Stimulated activated CD4-positive, alpha-beta T cell treated with anti-CD3 and anti-CD28 coated beads, Interleukin-15, amount 100 ng/mL, for 24 hours (primary cell): ENCODE results near the gene ADD1.

Experiments
- DNase-seq: peaks from one replicate; pipeline ENCODE4 v3.0.0-alpha.2; 2020

ADD1 gene

GRCh38 chr4:2924765-2925301 is 81.2 kb downstream of the ADD1 start:
- DNase-seq, result no peak

DNA sequence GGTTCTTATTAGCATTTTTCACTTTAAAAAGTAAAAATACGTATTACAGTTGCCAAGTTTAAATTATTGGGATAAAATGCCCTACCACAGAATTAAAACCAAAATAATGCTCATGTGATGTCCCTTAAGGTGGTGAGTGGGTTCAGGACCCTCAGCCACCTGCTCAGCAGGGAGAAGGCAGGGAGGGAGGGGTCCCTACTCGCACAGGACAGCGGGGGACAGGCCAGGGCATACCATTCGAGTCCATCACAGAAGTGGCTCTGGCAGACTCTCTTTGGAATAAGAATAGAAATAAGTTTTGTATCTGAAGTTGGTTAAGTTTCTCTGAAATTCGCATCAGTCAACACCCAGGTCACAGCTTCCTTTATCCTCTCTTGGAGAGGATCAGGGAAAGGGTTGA is 81.9 kb downstream of the ADD1 start:
- DNase-seq, result no peak

- DNase-seq, result no peak
Observed at GRCh38 chr4:2925931-2926860, 82.6 kb downstream of the ADD1 start.

GRCh38 chr4:2927016-2927695 is 83.5 kb downstream of the ADD1 start:
- DNase-seq, result no peak

GRCh38 chr4:2927696-2928075 is 84.0 kb downstream of the ADD1 start:
- no peak for DNase-seq

DNA sequence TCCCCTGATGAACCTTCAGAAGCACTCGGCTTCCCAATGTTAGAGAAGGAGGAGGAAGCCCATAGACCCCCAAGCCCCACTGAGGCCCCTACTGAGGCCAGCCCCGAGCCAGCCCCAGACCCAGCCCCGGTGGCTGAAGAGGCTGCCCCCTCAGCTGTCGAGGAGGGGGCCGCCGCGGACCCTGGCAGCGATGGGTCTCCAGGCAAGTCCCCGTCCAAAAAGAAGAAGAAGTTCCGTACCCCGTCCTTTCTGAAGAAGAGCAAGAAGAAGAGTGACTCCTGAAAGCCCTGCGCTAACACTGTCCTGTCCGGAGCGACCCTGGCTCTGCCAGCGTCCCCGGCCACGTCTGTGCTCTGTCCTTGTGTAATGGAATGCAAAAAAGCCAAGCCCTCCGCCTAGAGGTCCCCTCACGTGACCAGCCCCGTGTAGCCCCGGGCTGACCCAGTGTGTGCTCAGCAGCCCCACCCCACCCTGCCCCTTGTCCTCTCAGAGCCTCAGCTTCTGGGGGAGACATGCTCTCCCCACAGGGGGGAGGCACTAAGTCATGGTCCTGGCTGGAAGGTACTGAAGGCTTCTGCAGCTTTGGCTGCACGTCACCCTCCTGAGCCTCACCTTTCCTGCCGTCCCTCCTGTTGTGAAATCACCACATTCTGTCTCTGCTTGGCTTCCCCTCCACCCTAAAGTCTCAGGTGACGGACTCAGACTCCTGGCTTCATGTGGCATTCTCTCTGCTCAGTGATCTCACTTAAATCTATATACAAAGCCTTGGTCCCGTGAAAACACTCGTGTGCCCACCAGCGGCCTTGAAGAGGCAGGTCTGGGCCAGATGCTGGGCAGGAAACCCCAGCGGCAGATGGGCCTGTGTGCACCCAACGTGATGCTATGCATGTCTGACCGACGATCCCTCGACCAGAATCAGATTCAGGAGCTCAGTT is 84.9 kb downstream of the ADD1 start:
- no peak for DNase-seq

DNA sequence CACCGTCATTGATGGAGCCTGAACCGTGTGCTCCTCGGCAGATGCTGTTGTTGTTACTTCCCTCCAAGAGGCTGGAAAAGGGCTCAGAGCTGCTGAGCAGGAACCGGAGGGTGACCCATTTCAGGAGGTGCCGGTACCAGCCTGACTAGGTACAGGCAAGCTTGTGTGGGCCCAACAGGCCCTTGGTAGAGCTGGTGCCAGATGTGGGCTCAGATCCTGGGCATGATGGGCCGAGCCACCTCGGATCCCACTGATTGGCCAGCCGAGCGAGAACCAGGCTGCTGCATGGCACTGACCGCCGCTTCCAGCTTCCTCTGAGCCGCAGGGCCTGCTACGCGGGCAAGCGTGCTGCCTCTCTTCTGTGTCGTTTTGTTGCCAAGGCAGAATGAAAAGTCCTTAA is 85.8 kb downstream of the ADD1 start:
- no peak for DNase-seq

GRCh38 chr4:2930135-2930757 is 86.6 kb downstream of the ADD1 start:
- DNase-seq, result no peak

GRCh38 chr4:2930758-2931511 is 87.3 kb downstream of the ADD1 start:
- no peak for DNase-seq

GRCh38 chr4:2931512-2932301 is 88.1 kb downstream of the ADD1 start:
- DNase-seq, result peak; percentile 70

DNA sequence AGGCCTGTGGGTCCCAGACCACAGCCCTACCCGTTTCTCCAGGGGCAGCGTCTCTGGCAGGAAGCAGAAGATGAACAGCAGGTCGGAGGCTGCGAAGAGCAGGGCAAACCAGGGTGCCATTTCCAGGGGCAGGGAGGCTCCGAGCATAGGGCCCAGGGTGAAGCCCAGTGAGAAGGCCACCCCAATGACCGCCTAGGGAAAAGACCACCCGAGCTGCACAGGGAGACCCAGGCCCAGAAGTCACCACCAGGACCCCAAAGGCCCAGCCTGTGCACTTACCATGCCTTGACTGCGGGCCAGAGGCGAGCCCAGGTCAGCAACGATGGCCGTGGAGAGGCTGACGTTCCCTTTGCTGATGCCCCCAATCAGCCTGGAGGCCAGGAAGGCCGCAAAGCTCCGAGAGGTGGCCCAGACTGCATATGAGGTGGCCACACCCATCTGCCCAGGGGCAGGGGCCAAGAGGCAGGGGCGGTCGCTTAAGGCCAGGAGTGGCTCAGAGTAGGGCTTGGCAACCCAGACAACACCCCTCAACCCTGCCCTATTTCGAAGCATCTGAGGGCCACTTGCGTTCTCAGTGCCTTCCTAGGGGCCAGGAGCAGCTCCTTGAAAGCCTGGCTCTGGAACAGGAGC is 88.8 kb downstream of the ADD1 start:
- no peak for DNase-seq

- peak; percentile 51 for DNase-seq
Observed at GRCh38 chr4:2932951-2933565, 89.4 kb downstream of the ADD1 start.

DNA sequence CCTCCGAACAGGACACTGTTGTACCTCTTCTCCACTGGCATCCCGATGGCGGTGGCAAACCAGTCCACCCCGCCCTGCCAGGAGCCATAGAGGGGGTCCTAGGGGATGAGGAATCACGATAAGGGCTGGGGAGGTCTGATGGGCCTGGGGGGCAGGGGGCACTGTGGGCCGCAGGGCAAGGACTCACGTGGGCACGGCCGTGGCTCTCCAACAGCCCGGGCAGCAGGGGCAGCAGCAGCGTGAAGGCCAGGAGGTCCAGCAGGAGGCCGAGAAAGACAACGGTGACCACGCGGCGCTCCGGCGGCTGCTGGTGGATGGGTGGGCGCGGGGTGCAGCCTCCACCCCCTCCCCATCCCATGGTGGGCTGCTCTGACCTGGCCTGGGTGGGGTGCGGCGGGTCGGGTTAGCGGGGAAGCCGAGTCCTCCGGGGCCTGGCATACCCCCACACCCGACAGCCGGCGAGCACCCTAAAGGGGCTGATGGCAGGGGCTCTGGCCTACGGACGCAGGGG is 90.0 kb downstream of the ADD1 start:
- DNase-seq, result no peak

DNA sequence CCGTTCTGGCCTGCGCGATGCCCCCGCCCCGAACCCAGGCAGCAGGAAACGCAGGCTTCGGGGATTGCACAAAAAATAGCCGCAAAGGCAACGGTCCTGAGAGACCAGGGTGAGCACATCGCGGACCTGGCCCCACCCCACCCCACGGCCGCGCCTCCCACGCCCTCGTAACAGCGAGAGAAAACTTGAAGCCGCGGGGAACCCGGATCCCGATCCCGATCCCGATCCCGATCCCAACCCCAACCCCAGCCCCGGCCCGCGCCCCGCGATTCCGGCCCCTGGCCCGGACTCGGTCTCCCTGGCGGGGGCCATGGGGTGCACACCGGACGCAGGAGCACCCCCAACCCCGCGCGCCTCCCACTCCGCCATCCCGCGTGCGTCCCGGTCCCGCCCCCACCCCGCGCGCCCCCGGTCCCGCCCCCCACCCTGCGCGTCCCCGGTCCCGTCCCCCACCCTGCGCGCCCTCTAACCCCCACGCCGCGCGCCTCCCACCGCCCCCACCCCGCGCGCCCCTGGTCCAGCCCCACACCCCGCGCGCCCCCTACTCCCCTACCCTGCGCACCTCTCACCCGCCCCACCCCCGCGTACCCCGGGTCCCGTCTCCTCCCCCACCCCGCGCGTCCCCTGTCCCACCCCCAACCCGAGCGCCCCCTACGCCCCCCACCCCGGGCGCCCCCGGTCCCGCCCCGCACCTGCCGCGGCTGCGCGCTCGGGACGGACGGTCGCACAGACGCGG is 90.6 kb downstream of the ADD1 start:
- DNase-seq, result peak; percentile 71

DNA sequence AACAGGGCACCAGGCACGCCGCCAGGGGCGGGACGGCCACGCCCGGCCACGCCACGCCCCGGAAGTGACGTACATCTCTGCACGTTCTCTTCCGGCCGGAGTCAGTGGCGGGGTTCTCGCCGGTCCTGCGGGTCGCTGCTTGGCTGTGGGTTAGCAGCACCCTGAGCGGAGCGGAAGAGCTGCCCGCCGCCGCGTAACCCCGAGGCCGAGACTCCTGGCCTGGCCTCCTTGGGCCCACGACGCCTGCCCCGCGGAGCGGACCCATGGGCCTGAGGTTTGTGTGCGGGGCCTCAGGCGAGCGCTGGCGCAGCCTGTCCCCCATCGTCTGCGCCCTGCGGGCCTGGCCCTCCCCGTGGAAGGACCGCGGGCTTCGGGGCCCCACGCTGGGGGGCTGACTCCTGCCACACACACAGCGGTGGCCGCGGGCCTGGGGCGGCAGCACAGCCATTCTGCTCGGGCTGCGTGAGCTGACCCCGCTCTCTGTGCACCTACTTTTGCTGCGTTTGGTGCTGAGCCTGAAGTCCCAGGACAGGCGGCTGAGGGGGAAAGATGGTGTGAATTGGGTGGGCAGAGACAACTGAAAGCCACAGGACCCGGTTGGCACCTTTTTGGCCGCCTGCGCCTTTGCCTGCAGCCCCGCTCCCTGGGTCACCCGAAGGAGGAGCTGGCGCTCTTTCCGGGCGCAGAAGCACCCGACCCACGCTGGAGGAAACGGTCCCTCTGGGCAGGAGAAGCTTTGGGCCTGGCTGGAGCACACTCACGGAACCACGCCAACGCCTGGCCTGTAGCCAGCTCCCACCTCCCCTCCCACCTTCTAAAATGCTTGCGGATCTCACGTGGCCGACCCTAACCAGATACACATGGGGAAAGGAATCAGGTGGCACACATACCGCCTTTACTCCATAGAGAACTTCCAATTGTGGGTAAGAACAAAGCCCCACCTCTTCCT is 91.4 kb downstream of the ADD1 start:
- peak; percentile 98 for DNase-seq

DNA sequence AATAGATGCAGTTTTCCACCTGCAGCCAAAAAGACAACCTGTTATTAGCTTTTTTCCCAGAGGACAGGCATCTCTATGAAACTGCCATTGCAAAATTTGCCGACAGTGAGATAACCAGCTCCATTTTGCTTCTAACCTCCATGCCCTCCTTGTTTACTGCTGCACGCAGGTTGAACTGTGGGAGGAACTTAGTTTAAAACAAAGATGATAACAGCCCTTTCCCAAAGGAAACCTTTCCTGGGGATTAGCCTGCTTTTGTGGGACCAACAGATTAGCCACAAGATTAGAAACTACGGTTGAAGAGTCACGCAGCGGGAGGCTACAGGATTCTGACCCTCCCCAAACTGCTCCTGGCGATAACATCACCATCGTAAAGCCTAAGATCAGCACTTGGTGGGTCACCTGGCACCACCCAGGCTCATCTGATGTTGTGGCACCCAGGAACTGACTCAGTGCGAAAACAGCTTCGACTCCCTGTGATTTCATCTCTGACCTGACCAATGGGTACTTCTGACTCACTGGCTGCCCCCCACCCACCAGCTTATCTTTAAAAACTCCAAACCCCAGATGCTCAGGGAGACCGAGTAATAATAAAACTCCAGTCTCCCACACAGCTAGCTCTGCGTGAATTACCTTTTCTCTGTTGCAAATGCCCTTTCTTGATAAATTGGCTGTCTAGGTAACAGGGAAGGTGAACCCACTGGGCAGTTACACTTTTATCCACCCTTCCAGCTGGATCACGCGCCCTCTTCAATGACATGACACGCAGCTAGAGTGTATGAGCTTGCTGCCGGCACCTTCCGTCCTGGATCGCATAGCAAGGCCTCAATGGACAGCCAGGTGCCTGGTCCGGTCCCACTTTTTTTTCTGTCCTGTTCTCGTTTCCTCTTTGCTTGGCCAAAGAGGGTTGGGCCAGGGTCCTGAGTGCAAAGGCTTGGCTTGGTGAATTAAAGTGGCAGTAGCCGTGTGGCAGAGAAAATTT is 92.4 kb downstream of the ADD1 start:
- DNase-seq, result peak; percentile 88
